SW 1271 (cell line): ENCODE data around the gene DHRSX.
"Not testable (repeated sequence)": the region's sequence is repeated elsewhere in the genome, so short reads cannot be mapped to it uniquely, and the experiment has no call there.

Experiments
- DNase-seq, 2 experiments: peaks; one replicate each; lab custom pipeline; 2025; lab: John Stamatoyannopoulos, UW

Gene DHRSX

DNA sequence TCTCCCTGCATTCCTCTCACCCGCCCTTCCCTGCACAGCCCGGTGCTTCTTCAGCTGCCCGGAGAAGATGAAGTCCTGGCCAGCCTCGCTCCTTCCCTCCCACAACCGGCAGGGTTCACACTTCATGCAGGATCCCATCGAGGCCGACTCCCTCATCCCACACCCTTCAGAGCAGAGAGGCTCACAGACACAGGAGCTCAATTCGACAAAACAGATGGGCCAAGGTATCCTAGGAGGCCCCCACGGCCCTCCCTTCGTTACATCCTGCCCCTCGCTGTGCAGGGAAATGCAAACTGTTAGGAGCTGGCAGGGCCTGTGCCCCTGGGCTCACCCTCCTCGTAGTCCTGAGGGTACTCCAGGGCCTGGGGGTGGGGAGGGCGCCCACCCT lies 238.1 kb downstream of the DHRSX start:
- no peak for DNase-seq

- DNase-seq = no peak
Observed at GRCh38 chrX:2261831-2262667, 238.7 kb downstream of the DHRSX start.

DNA sequence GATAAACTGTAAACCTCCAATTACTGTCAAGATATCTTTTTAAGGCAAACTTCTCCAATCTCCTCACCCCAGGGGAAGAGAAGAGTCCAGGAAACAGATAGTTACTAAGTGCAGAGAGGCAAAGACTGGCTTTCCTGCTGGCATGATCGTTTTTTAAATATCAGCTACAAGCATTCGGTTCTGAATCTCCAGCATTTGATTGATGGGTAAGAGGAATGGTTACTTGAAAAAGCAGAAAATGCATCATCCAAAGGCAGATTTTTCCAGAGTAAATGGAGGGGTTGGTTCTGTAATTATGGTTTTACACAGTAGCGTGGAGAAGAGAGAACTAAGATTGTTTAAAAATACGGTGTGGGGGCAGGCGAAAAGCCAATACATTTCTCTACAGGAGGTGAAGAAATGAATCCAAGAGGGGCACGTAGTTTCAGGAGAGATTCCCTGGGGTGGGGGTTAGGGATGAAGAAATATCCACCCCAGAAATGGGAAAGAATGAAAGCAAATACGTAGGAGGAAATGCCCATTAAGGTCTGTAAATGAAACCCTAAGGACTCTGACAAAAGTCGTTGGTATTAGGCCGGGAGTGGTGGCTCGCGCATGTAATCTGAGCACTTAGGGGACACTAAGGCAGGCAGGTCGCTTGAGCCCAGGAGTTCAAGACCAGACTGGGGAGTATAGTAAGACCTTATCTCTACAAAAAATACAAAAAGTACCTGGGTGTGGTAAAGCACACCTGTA lies 248.3 kb downstream of the DHRSX start:
- no peak for DNase-seq

DNA sequence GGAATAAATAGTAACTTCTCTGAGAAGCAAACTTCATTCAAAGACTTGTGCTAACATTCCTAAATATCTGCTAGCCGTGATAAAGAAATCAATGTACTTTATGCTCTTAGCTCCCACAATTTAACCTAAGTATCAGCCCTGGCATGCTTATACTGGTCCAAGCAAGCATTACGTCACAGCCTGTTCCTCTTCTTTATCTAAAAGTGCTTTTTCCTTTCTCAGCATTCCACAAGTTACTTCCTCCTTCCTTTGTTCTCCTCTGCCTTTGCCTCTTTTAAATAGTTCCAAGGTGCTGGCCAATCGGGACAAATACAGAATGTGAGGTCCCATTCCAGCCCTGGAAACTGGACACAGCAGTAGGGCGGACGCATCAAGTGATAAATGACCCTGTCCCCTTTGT lies 249.6 kb downstream of the DHRSX start:
- no peak for DNase-seq

DNA sequence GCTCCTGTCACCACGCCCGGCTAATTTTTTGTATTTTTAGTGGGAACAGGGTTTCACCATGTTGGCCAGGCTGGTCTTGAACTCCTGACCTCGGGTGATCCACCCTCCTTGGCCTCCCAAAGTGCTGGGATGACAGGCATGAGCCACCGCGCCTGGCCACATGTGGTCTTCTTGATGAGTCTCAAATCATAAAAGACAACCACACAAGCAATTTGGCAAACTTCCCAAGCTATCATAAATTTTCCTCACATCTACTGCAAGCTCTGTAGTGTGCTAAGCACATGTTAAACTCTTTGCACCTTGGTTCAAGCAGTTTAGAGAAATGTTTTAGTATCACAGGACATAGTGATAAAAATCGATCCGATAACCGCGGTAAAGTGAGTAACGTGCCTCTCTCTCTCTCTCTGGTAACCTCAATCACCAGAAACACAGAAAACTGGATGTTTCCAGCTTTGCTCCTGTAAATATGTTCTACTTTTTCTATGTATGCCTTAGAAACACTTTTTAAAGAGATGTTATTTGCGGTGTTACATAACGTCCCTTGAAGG lies 256.8 kb downstream of the DHRSX start:
- no peak for DNase-seq

- DNase-seq = no peak
Observed at GRCh38 chrX:2242980-2243379, 257.8 kb downstream of the DHRSX start.

GRCh38 chrX:2242326-2242725 lies 258.4 kb downstream of the DHRSX start:
- DNase-seq = no peak

GRCh38 chrX:2241496-2241895 lies 259.3 kb downstream of the DHRSX start:
- not testable (repeated sequence) for DNase-seq

- DNase-seq = not testable (repeated sequence)
Observed at GRCh38 chrX:2240761-2241160, 260.0 kb downstream of the DHRSX start.

DNA sequence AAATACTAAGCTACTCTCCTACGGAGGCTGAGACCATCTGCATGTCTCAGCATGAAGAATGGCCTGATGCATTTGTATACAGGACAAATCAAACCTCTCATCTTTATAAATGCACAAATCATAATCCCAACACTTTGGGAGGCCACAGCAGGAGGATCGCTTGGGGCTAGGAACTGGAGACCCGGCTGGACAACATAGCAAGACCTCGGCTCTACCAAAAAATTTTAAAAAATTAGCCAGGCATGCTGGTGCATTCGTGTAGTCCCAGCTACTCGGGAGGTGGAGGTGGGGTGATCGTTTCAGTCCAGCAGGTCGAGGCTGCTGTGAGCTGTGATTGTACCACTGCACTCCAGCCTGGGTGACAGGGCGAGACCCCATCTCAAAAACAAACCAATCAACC lies 262.8 kb downstream of the DHRSX start:
- no peak for DNase-seq

GRCh38 chrX:2231570-2232192 lies 269.1 kb downstream of the DHRSX start:
- no peak for DNase-seq

GRCh38 chrX:2230457-2230856 lies 270.3 kb downstream of the DHRSX start:
- no peak for DNase-seq

DNA sequence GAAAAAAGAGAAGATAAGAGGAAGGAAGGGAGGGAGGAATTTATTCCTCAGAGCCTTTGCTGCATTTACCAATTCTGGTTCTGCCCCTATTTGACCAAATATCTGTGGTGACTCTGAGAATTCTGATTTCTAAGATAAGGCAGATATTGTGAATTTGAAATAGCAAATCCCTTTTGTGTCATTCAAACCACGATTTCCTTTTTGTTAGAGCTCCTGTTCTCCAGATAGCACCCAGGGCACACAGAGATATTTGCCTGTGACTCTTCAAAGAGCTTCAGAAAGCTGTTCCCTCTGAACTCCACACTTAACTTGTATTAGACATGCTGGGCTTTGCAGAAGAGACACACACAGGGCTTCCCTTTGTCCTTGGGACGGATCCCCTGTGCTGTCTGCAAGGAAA lies 272.2 kb downstream of the DHRSX start:
- DNase-seq = no peak

DNA sequence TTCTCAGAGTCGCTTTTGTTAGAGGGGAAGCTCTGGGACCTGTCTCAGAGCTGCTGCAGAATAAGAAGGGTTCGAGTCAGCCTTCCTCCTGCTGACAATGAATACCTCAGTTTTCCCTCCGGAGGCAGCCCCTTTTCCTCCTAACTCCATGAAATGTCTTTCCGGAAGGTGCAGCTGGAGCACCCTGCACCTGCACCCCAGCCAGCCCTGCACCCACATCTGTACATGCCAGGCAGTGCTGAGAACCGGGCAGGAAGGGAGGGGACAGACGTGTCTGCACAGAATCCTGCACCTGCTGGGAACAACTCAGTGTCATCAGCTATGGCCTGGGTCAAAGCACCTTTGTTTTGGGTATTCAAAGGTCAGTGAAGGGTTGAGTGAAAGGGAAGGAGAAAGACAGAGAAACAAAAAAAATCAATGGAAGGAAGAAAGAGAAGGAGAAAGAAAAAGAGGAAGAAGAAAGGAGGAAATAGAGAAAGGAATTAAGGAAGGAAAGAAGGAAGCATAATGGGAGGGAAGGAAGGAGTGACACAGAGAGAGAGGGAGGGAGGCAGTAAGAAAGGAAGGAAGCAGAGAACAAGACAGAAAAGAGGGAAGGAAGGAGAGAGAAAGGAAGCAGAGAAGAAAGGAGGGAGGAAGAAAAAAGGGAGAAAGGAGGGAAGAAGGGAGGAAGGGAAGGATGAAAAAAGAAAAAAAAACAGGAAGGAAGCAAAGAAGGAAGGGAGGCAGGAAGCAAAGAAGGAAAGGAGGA lies 273.7 kb downstream of the DHRSX start:
- no peak for DNase-seq

GRCh38 chrX:2226182-2226581 lies 274.6 kb downstream of the DHRSX start:
- DNase-seq = no peak

GRCh38 chrX:2224597-2225235 lies 276.1 kb downstream of the DHRSX start:
- DNase-seq = no peak

- DNase-seq = no peak
Observed at GRCh38 chrX:2224161-2224560, 276.6 kb downstream of the DHRSX start.

- DNase-seq = no peak
Observed at GRCh38 chrX:2220829-2221567, 279.8 kb downstream of the DHRSX start.

- DNase-seq = no peak
Observed at GRCh38 chrX:2220296-2220695, 280.5 kb downstream of the DHRSX start.

DNA sequence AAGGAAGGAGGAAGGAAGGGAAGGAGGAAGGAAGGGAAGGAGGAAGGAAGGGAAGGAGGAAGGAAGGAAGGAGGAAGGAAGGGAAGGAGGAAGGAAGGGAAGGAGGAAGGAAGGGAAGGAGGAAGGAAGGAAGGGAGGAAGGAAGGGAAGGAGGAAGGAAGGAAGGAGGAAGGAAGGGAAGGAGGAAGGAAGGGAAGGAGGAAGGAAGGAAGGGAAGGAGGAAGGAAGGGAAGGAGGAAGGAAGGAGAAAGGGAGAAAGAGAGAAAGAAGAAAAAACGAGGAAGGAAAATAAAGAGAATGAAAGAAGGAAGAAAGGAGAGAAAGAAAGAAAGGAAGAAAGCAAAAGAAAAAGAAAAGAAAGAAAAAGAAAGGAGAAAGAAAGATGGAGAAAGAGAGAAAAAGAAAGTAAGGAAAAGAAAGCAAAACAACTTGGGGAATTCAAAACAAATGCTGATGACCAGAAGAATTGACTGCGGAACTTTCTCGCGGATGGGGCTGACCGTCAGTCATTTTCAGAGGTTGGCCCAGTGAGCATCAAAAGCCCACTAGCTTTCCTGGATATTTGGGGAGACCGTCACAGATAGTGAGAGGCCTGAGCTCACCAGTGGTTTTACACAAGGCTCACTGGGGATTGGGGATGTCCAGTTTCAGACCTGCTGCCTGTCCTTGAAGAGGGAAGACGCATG lies 286.5 kb downstream of the DHRSX start:
- DNase-seq = not testable (repeated sequence)
